ENCODE data around the gene SPACA4. TPM values are rescaled to one million over a fixed set of nuclear protein-coding genes. Genes with fewer than 3 reads are reported as not detected.

The SPACA4 gene
- polyA plus RNA-seq, 2 of the 4 experiments (the other 2 are of a cell fraction), result 0.08 to 0.12 TPM

GRCh38 chr19:48558018-48558684 lies 48.4 kb upstream of the SPACA4 start (continued):
- TF ChIP-seq ELK1 (IDR thresholded peaks at IDR 0.05; ENCODE audit: low read depth, low read length), result no peak
- no peak for TF ChIP-seq ZC3H11A (IDR thresholded peaks at IDR 0.05)
- TF ChIP-seq ZFP36 (IDR thresholded peaks at IDR 0.05; ENCODE audit: borderline replicate concordance, partially characterized antibody), result peak; percentile 99
- TF ChIP-seq TFCP2L1 (CRISPR knock-in tag; IDR thresholded peaks at IDR 0.05), result no peak
- TF ChIP-seq RARB (CRISPR knock-in tag; IDR thresholded peaks at IDR 0.05), result peak; percentile 71; the same call in 1 of the 2 replicates
- TF ChIP-seq HOXA7 (CRISPR knock-in tag; IDR thresholded peaks at IDR 0.05), result 0 out of 2 replicates have a peak, but pooled peaks have one; percentile 72
- peak; percentile 63; the same call in 1 of the 2 replicates for TF ChIP-seq MYC (IDR thresholded peaks at IDR 0.05; ENCODE audit: borderline replicate concordance, low read length)
- 0 out of 2 replicates have a peak, but pooled peaks have one; percentile 9 for TF ChIP-seq MAZ (IDR thresholded peaks at IDR 0.05; ENCODE audit: borderline replicate concordance, low read depth, low read length)
- TF ChIP-seq PBX3 (IDR thresholded peaks at IDR 0.05), result peak; percentile 70; the same call in 1 of the 2 replicates
- no peak for TF ChIP-seq CHD2 (IDR thresholded peaks at IDR 0.05; ENCODE audit: low read length, partially characterized antibody)
- peak; percentile 88 for TF ChIP-seq E2F6 (IDR thresholded peaks at IDR 0.05; ENCODE audit: borderline replicate concordance, low read depth)
- TF ChIP-seq NPAS2 (CRISPR knock-in tag; IDR thresholded peaks at IDR 0.05; ENCODE audit: borderline replicate concordance), result no peak
- peak in 1 of 2 experiments; percentile 42; a peak in 2 of 5 replicates for TF ChIP-seq RAD21 (conservative IDR thresholded peaks at IDR 0.05 in 1 of 2, IDR thresholded peaks at IDR 0.05 in 1 of 2)
- TF ChIP-seq PHF8 (IDR thresholded peaks at IDR 0.05; ENCODE audit: borderline replicate concordance, low read depth), result no peak
- TF ChIP-seq EP300 (IDR thresholded peaks at IDR 0.05), result peak in 1 of 2 experiments; percentile 79; a peak in 2 of 5 replicates
- peak; percentile 96 for TF ChIP-seq KDM1A (IDR thresholded peaks at IDR 0.05; ENCODE audit: low read depth)
- 0 out of 3 replicates have a peak, but pooled peaks have one; percentile 53 for TF ChIP-seq BCL3 (IDR thresholded peaks at IDR 0.05)
- peak; percentile 95 for TF ChIP-seq MAX (IDR thresholded peaks at IDR 0.05)
- no peak for TF ChIP-seq CBX2 (IDR thresholded peaks at IDR 0.05; ENCODE audit: borderline replicate concordance, low read depth)
- peak; percentile 82 for TF ChIP-seq GATA3 (IDR thresholded peaks at IDR 0.05; ENCODE audit: borderline replicate concordance)
- no peak for TF ChIP-seq HMGXB4 (CRISPR knock-in tag; IDR thresholded peaks at IDR 0.05; ENCODE audit: borderline replicate concordance)

Data from A549 (cell line).